Thyroid gland (tissue), 4 donors: ENCODE results near the gene ABTB2. TPM values are rescaled to one million over a fixed set of nuclear protein-coding genes. Genes with fewer than 3 reads are reported as not detected.

Experiments
- DNase-seq, 2 donors: peaks; one replicate each; pipeline ENCODE4 v3.0.0-alpha.2; 2019
- H3K27ac ChIP-seq, 3 donors: fragments of 200-600 bp; sonication (generic); 1 replicate in 2 of 3; 2 replicates in 1 of 3; pipeline ENCODE4 v1.5.1; 2016 to 2019; ENCODE audit warnings: mild to moderate bottlenecking in 1 of 3, moderate library complexity in 1 of 3
- H3K27me3 ChIP-seq: fragments of 200-600 bp; sonication (generic); one replicate; pipeline ENCODE4 v1.5.1; 2019
- H3K36me3 ChIP-seq, 2 donors: fragments of 200-600 bp; sonication (generic); one replicate each; pipeline ENCODE4 v1.5.1; 2016 to 2019
- H3K4me1 ChIP-seq, 2 donors: fragments of 200-600 bp; sonication (generic); one replicate each; pipeline ENCODE4 v1.5.1; 2017 to 2019
- H3K4me3 ChIP-seq, 3 donors: fragments of 200-600 bp; sonication (generic); replicated peaks in 1 of 3; 1 replicate in 2 of 3; 2 replicates in 1 of 3; pipeline ENCODE4 v1.5.1; 2016; ENCODE audit warnings: mild to moderate bottlenecking in 1 of 3
- H3K9me3 ChIP-seq: fragments of 200-600 bp; sonication (generic); one replicate; pipeline ENCODE4 v1.5.1; 2017
- CTCF ChIP-seq, 6 experiments: fragments of 200-600 bp in 3 of 6; fragments of 450-650 bp in 3 of 6; sonication (generic) in 3 of 6; IDR thresholded peaks; one replicate each; pipeline ENCODE4 v1.5.1; 2016 to 2019; ENCODE audit warnings: antibody characterized with exemption in 6 of 6, mild to moderate bottlenecking in 2 of 6, inconsistent platforms in 1 of 6, moderate library complexity in 1 of 6
- POLR2A ChIP-seq, 2 donors: fragments of 450-650 bp; IDR thresholded peaks; one replicate each; pipeline ENCODE4 v1.6.1; 2017; ENCODE audit warnings: antibody characterized with exemption in 2 of 2, mild to moderate bottlenecking in 2 of 2, moderate library complexity in 1 of 2
- WGBS, 2 donors: methylation state at CpG; one replicate each; pipeline ENCODE4 v1.1.5; 2017; 5-methylcytosine and 5-hydroxymethylcytosine counted together
- intact Hi-C: fragments of 100-400 bp; cut with DNase I; formaldehyde crosslinking; loops from one replicate; pipeline ENCODE4 v1.15.1; 2023
- total RNA-seq, 4 donors: library from RNA; depleted of rRNA; stranded (reverse); fragments of >200 nt; gene quantifications; one replicate each; pipeline ENCODE4 v1.2.3, GENCODE V29; 2016

Gene ABTB2
- total RNA-seq, 4 donors from 2014 or later: 1.2 to 5.0 (median 3.3) TPM

- Histone ChIP-seq H3K4me1 (peaks cover 0 to 22% of the 10 kb centered on the region in 2 donors), H3K9me3 (no peaks in the 10 kb centered on the region), H3K27me3 (no peaks in the 10 kb centered on the region), H3K27ac (no peak overlapping the region), H3K4me3 (no peak overlapping the region), H3K36me3 (no peaks in the 10 kb centered on the region)
- 83 to 85% methylated on average over 8 of the region's 8 CpGs for WGBS, 2 donors
- intact Hi-C loops: no loop called here
- DNase-seq: peak in 1 of 2 donors; percentile 54
- TF ChIP-seq POLR2A (IDR thresholded peaks at IDR 0.05): no peak
- no peak for TF ChIP-seq CTCF (IDR thresholded peaks at IDR 0.05)
Observed at GRCh38 chr11:34344768-34345539, 12.9 kb downstream of the ABTB2 start.

- intact Hi-C loops: no loop called here
- Histone ChIP-seq H3K27ac (no peak overlapping the region), H3K27me3 (no peaks in the 10 kb centered on the region), H3K4me3 (no peak overlapping the region), H3K9me3 (no peaks in the 10 kb centered on the region), H3K4me1 (peaks cover 0 to 22% of the 10 kb centered on the region in 2 donors), H3K36me3 (no peaks in the 10 kb centered on the region)
- TF ChIP-seq POLR2A (IDR thresholded peaks at IDR 0.05) (no peak), CTCF (IDR thresholded peaks at IDR 0.05) (no peak)
- DNase-seq: no peak
- WGBS, 2 donors: 93 to 96% methylated on average over 6 of the region's 6 CpGs
Observed at GRCh38 chr11:34344410-34344767, 13.4 kb downstream of the ABTB2 start.

DNA sequence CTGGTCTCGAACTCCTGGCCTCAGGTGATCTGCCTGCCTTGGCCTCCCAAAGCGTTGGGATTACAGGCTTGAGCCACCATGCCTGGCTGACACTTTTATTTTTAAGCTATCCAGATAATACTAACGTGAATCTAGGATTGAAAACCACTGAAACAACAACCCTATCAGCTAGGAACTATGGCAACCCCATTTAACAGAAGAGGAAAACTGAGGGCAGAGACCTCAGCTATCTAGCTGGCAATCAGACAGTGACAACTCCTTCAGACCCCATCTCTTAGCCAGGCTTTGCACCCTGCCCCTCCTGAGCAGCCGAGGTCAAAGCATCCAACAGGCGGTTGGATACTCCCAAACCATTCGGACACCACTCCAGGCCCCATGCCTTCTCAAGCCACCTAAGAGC lies 14.1 kb downstream of the ABTB2 start:
- no peak overlapping the region for H3K4me3 ChIP-seq
- H3K27ac ChIP-seq: no peak overlapping the region
- TF ChIP-seq POLR2A (IDR thresholded peaks at IDR 0.05) (no peak), CTCF (IDR thresholded peaks at IDR 0.05) (no peak)
- H3K9me3 ChIP-seq: no peaks in the 10 kb centered on the region
- intact Hi-C loops: no loop called here
- H3K36me3 ChIP-seq: no peaks in the 10 kb centered on the region
- H3K4me1 ChIP-seq: peaks cover 0 to 18% of the 10 kb centered on the region in 2 donors
- 92 to 98% methylated on average over 6 of the region's 6 CpGs for WGBS, 2 donors
- H3K27me3 ChIP-seq: no peaks in the 10 kb centered on the region
- DNase-seq: no peak

DNA sequence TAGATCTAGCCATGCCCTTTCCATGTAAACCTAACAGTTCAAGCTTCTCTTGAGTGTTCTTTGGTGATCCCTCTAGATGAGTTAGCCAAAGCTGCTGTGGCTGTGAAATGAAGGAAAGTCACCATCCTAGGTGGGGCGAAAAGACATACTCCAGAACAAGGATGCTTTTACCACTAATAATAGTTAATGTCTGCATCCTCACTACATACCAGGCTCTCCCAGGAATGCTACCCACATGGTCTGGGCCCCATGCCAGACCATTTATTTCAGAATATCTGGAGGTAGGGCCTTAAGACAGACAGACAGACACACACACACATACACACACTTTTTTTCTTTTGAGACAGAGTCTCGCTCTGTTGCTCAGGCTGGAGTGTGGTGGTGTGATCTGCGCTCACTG lies 14.7 kb downstream of the ABTB2 start:
- no peaks in the 10 kb centered on the region for H3K9me3 ChIP-seq
- DNase-seq: no peak
- H3K36me3 ChIP-seq: no peaks in the 10 kb centered on the region
- no peak overlapping the region for H3K4me3 ChIP-seq
- H3K27me3 ChIP-seq: no peaks in the 10 kb centered on the region
- peaks cover 0 to 18% of the 10 kb centered on the region in 2 donors for H3K4me1 ChIP-seq
- intact Hi-C loops: no loop called here
- H3K27ac ChIP-seq: no peak overlapping the region
- WGBS, 2 donors: 100% methylated on average over 3 of the region's 3 CpGs
- TF ChIP-seq POLR2A (IDR thresholded peaks at IDR 0.05) (no peak), CTCF (IDR thresholded peaks at IDR 0.05) (no peak)

- intact Hi-C loops: no loop called here
- Histone ChIP-seq H3K27me3 (no peaks in the 10 kb centered on the region), H3K27ac (no peak overlapping the region), H3K4me1 (peaks cover 0 to 18% of the 10 kb centered on the region in 2 donors), H3K36me3 (no peaks in the 10 kb centered on the region), H3K4me3 (no peak overlapping the region), H3K9me3 (no peaks in the 10 kb centered on the region)
- no peak for DNase-seq
- TF ChIP-seq CTCF (IDR thresholded peaks at IDR 0.05) (no peak), POLR2A (IDR thresholded peaks at IDR 0.05) (no peak)
- 67 to 76% methylated on average over 6 of the region's 6 CpGs for WGBS, 2 donors
Observed at GRCh38 chr11:34341931-34342533, 15.8 kb downstream of the ABTB2 start.
